ENCODE data around the gene SNX18.

- no peak for TF ChIP-seq CTCF (conservative IDR thresholded peaks at IDR 0.05)
- no peak for TF ChIP-seq ZFX (IDR thresholded peaks at IDR 0.05)
These were observed 20.6 kb downstream of the SNX18 start for GRCh38 chr5:54538156-54538555.

Measured in C4-2B (cell line).